ENCODE results near the gene NOMO2.
"Not testable (repeated sequence)": the region's sequence is repeated elsewhere in the genome, so short reads cannot be mapped to it uniquely, and the experiment has no call there.

DNA sequence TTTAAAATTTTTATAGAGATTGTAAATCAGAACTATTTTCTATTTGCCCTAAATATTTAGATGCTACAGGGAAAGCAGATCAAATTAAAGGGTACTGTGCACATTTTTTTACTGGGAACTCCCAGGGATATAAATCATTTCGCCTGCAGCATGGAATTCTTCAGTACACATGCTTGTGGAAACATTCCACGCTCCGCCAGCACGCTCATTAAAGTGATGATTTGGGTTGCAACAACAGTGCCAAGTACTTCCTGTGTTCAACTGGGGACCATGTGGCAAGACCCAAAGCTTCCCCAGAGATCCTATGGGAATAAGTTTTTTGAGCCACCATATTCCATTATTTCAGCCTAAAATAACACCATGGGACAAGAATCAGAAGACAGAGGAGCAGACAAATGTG, 35.4 kb upstream of the NOMO2 start:
- TF ChIP-seq, protein P1, sequence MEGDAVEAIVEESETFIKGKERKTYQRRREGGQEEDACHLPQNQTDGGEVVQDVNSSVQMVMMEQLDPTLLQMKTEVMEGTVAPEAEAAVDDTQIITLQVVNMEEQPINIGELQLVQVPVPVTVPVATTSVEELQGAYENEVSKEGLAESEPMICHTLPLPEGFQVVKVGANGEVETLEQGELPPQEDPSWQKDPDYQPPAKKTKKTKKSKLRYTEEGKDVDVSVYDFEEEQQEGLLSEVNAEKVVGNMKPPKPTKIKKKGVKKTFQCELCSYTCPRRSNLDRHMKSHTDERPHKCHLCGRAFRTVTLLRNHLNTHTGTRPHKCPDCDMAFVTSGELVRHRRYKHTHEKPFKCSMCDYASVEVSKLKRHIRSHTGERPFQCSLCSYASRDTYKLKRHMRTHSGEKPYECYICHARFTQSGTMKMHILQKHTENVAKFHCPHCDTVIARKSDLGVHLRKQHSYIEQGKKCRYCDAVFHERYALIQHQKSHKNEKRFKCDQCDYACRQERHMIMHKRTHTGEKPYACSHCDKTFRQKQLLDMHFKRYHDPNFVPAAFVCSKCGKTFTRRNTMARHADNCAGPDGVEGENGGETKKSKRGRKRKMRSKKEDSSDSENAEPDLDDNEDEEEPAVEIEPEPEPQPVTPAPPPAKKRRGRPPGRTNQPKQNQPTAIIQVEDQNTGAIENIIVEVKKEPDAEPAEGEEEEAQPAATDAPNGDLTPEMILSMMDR (IDR thresholded peaks at IDR 0.05; ENCODE audit: low read depth, low read length) = not testable (repeated sequence)
- TF ChIP-seq EZH2phosphoT487 (IDR thresholded peaks at IDR 0.05; ENCODE audit: low read depth) = not testable (repeated sequence)

Measured in OCI-LY3 (cell line).